ENCODE measurements around the gene U2AF1L4. TPM values are rescaled to one million over a fixed set of nuclear protein-coding genes. Genes with fewer than 3 reads are reported as not detected.

Gene U2AF1L4
- total and polyA plus RNA-seq, 10 of the 15 experiments (the other 5 are each of a cell fraction or from before 2014, with no cell fraction given) = 7.9 to 21.6 (median 15.1) TPM

- peaks cover 34 to 52% of the 10 kb centered on the region in 2 experiments for H3K36me3 ChIP-seq (ENCODE audit: control insufficient read depth in 2 of 2, insufficient read depth in 2 of 2, low read length in 1 of 2)
- H3K27me3 ChIP-seq (replicated peaks in 1 of 2; ENCODE audit: control insufficient read depth in 2 of 2, insufficient read depth in 2 of 2, low read length in 1 of 2) = no peaks in the 10 kb centered on the region
- no peak overlapping the region for H3K9ac ChIP-seq (ENCODE audit: control insufficient read depth, insufficient read depth, low read length)
- ATAC-seq (no peak), DNase-seq (ENCODE audit: low read depth, low spot score) (no peak), FAIRE-seq (no peak)
- no peaks in the 10 kb centered on the region for H3K79me2 ChIP-seq (ENCODE audit: control insufficient read depth, insufficient read depth, low read length)
- H3K4me2 ChIP-seq (ENCODE audit: control insufficient read depth, insufficient read depth) = no peak overlapping the region
- no TSS peak for BruUV-seq (replicated peaks)
- no peaks in the 10 kb centered on the region for H3K4me1 ChIP-seq (ENCODE audit: control insufficient read depth, insufficient read depth, low read length)
- RAD21 ChIA-PET (ENCODE audit: unreplicated experiment) = no interaction called here
- H3K9me3 ChIP-seq (replicated peaks; ENCODE audit: control insufficient read depth, insufficient read depth, low read length) = no peaks in the 10 kb centered on the region
- H3K4me3 ChIP-seq = no peak overlapping the region
- CTCF ChIA-PET = interaction anchor here (1.5 kb wide), 1 partner anchor 13 kb away, joined by 3 read pairs; no protein-coding TSS in a partner anchor
- no peak overlapping the region for H2AFZ ChIP-seq (ENCODE audit: control insufficient read depth, low read depth, low read length)
- POLR2A ChIA-PET = interaction anchor here (0.6 to 1.0 kb wide), 3 partner anchors 9 to 21 kb away, joined by 3 to 5 read pairs (median 4); no protein-coding TSS in a partner anchor
- H4K20me1 ChIP-seq (ENCODE audit: control insufficient read depth, insufficient read depth) = no peaks in the 10 kb centered on the region; the same call in 1 of the 2 replicates
- intact Hi-C loops (cut with micrococcal nuclease; ENCODE audit: unreplicated experiment) (no loop called here), in situ Hi-C loops (cut with MboI) (no loop called here)
- no peak overlapping the region for H3K27ac ChIP-seq (ENCODE audit: control insufficient read depth, insufficient read depth)
- SMC1A ChIA-PET (ENCODE audit: uncharacterized antibody, unreplicated experiment) = no interaction called here
- TF ChIP-seq SMAD1 (IDR thresholded peaks at IDR 0.05; ENCODE audit: low read depth, partially characterized antibody) = no peak
- WGBS (ENCODE audit: insufficient coverage, insufficient replicate concordance, low lambda C conversion rate, missing lambda C conversion rate) = 97% methylated on average over 24 of the region's 25 CpGs
These were observed 17.9 kb downstream of the U2AF1L4 start for GRCh38 chr19:35727053-35727955.

DNA sequence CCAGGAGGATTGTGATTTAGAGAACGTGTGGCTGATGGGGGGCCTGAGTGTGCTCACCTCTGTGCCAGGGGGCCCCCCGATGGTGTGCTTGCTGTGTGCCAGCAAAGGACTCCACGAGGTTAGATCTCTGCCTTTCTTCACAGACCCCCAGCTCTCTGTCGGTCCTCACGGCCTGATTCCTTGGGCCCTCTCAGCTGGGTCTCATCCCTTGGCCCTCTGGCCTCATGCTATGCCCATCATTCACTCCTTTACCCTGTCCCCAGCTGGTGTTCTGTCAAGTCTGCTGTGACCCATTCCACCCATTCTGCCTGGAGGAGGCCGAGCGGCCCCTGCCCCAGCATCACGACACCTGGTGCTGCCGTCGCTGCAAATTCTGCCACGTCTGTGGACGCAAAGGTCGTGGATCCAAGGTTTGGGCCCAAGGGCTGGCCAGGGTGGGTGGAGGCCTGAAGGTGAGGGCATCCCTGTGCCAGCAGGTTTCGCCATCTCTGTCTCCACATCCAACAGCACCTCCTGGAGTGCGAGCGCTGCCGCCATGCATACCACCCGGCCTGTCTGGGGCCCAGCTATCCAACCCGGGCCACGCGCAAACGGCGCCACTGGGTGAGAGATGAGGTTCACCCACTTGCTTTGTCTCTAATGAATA, 19.9 kb downstream of the U2AF1L4 start:
- no peak overlapping the region for H3K27ac ChIP-seq (ENCODE audit: control insufficient read depth, insufficient read depth)
- H3K36me3 ChIP-seq (ENCODE audit: control insufficient read depth in 2 of 2, insufficient read depth in 2 of 2, low read length in 1 of 2) = peaks cover 27 to 49% of the 10 kb centered on the region in 2 experiments
- no peak overlapping the region for H3K4me2 ChIP-seq (ENCODE audit: control insufficient read depth, insufficient read depth)
- H3K27me3 ChIP-seq (replicated peaks in 1 of 2; ENCODE audit: control insufficient read depth in 2 of 2, insufficient read depth in 2 of 2, low read length in 1 of 2) = no peaks in the 10 kb centered on the region
- H3K4me1 ChIP-seq (ENCODE audit: control insufficient read depth, insufficient read depth, low read length) = no peaks in the 10 kb centered on the region
- intact Hi-C loops (cut with micrococcal nuclease; ENCODE audit: unreplicated experiment) = no loop called here
- BruUV-seq (replicated peaks) = no TSS peak
- H3K9me3 ChIP-seq (replicated peaks; ENCODE audit: control insufficient read depth, insufficient read depth, low read length) = no peaks in the 10 kb centered on the region
- ChIA-PET CTCF (no interaction called here), RAD21 (ENCODE audit: unreplicated experiment) (no interaction called here), SMC1A (ENCODE audit: uncharacterized antibody, unreplicated experiment) (interaction anchor here (0.8 kb wide), 1 partner anchor 31 kb away, joined by 3 read pairs; no protein-coding TSS in a partner anchor), POLR2A (no interaction called here)
- WGBS (ENCODE audit: insufficient coverage, insufficient replicate concordance, low lambda C conversion rate, missing lambda C conversion rate) = 97% methylated on average over 23 of the region's 23 CpGs
- H3K79me2 ChIP-seq (ENCODE audit: control insufficient read depth, insufficient read depth, low read length) = no peaks in the 10 kb centered on the region; the same call in 1 of the 2 replicates
- FAIRE-seq (no peak), ATAC-seq (no peak), DNase-seq (ENCODE audit: low read depth, low spot score) (no peak)
- in situ Hi-C loops (cut with MboI) = no loop called here
- no peak overlapping the region for H2AFZ ChIP-seq (ENCODE audit: control insufficient read depth, low read depth, low read length)
- H3K9ac ChIP-seq (ENCODE audit: control insufficient read depth, insufficient read depth, low read length) = no peak overlapping the region
- TF ChIP-seq, protein P1, sequence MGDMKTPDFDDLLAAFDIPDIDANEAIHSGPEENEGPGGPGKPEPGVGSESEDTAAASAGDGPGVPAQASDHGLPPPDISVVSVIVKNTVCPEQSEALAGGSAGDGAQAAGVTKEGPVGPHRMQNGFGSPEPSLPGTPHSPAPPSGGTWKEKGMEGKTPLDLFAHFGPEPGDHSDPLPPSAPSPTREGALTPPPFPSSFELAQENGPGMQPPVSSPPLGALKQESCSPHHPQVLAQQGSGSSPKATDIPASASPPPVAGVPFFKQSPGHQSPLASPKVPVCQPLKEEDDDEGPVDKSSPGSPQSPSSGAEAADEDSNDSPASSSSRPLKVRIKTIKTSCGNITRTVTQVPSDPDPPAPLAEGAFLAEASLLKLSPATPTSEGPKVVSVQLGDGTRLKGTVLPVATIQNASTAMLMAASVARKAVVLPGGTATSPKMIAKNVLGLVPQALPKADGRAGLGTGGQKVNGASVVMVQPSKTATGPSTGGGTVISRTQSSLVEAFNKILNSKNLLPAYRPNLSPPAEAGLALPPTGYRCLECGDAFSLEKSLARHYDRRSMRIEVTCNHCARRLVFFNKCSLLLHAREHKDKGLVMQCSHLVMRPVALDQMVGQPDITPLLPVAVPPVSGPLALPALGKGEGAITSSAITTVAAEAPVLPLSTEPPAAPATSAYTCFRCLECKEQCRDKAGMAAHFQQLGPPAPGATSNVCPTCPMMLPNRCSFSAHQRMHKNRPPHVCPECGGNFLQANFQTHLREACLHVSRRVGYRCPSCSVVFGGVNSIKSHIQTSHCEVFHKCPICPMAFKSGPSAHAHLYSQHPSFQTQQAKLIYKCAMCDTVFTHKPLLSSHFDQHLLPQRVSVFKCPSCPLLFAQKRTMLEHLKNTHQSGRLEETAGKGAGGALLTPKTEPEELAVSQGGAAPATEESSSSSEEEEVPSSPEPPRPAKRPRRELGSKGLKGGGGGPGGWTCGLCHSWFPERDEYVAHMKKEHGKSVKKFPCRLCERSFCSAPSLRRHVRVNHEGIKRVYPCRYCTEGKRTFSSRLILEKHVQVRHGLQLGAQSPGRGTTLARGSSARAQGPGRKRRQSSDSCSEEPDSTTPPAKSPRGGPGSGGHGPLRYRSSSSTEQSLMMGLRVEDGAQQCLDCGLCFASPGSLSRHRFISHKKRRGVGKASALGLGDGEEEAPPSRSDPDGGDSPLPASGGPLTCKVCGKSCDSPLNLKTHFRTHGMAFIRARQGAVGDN (IDR thresholded peaks at IDR 0.05) = no peak
- no peak for TF ChIP-seq IRF4 (IDR thresholded peaks at IDR 0.05; ENCODE audit: low read depth, low read length)
- no peak for TF ChIP-seq MEF2B (IDR thresholded peaks at IDR 0.05; ENCODE audit: partially characterized antibody, poor library complexity, severe bottlenecking)
- no peak for TF ChIP-seq DPF2 (IDR thresholded peaks at IDR 0.05)
- no peak for TF ChIP-seq POLR2A (IDR thresholded peaks at IDR 0.05; ENCODE audit: low read depth, low read length)
- no peak for TF ChIP-seq ATF7 (IDR thresholded peaks at IDR 0.05; ENCODE audit: low read depth)
- no peak for TF ChIP-seq KDM1A (IDR thresholded peaks at IDR 0.05; ENCODE audit: borderline replicate concordance)
- no peaks in the 10 kb centered on the region; the same call in 1 of the 2 replicates for H4K20me1 ChIP-seq (ENCODE audit: control insufficient read depth, insufficient read depth)
- no peak overlapping the region for H3K4me3 ChIP-seq

Data from GM12878 (cell line).